Endothelial cell of umbilical vein (primary cell): ENCODE results near the gene SLC26A3. TPM values are rescaled to one million over a fixed set of nuclear protein-coding genes. Genes with fewer than 3 reads are reported as not detected.

ENCODE experiments used
- BruUV-seq: library from RNA; stranded (reverse); fragments of 400-500 nt; replicated peaks from 2 replicates; lab custom pipeline; 2021; lab: Mats Ljungman, UMichigan
- CTCF ChIA-PET: fragments of 300-600, 350-600 bp; sonication (Branson Sonifier 250); formaldehyde crosslinking; loops from one replicate; lab custom pipeline; 2021; ENCODE audit warnings: antibody characterized with exemption, inconsistent platforms; lab: Charles Lee
- POLR2A ChIA-PET: fragments of 300-600, 350-600 bp; sonication (Branson Sonifier 250); formaldehyde crosslinking; loops from one replicate; lab custom pipeline; 2021; ENCODE audit warnings: antibody characterized with exemption, inconsistent platforms; lab: Charles Lee
- DNase-seq: peaks from one replicate; pipeline ENCODE4 v3.0.0-alpha.2; 2011; ENCODE audit warnings: low read depth, low spot score
- FAIRE-seq: peaks from 2 replicates; lab custom pipeline; 2011; peaks lifted over from hg19 to GRCh38; lab: Jason Lieb, UNC
- H2AFZ ChIP-seq: 2 replicates; pipeline ENCODE4 v1.6.0; 2012; ENCODE audit warnings: low read depth, low read length, control low read depth, inconsistent platforms
- H3K27ac ChIP-seq: 2 replicates; pipeline ENCODE4 v1.5.1; 2011; ENCODE audit warnings: low read depth, mild to moderate bottlenecking, control low read depth, low read length, moderate library complexity; ENCODE audit not compliant: insufficient read depth
- H3K27me3 ChIP-seq, 2 experiments: 2 replicates each; pipeline versions ENCODE4 v1.6.0 to v1.6.1; 2011; ENCODE audit warnings: low read length in 2 of 2, mixed read lengths in 1 of 2; ENCODE audit not compliant: control insufficient read depth in 2 of 2, insufficient read depth in 2 of 2
- H3K36me3 ChIP-seq, 2 experiments: 2 replicates in 1 of 2; 3 replicates in 1 of 2; pipeline ENCODE4 v1.5.1; 2011; ENCODE audit warnings: low read length in 2 of 2, mild to moderate bottlenecking in 1 of 2, moderate library complexity in 1 of 2; ENCODE audit not compliant: control insufficient read depth in 2 of 2, insufficient read depth in 2 of 2; ENCODE audit errors: extremely low read depth in 1 of 2
- H3K4me1 ChIP-seq: 3 replicates; pipeline ENCODE4 v1.5.1; 2011; ENCODE audit warnings: mild to moderate bottlenecking, low read length; ENCODE audit not compliant: control insufficient read depth, insufficient read depth; ENCODE audit errors: extremely low read depth
- H3K4me2 ChIP-seq: 2 replicates; pipeline ENCODE4 v1.6.1; 2011; ENCODE audit warnings: low read length, control low read depth, mixed read lengths; ENCODE audit not compliant: insufficient read depth
- H3K4me3 ChIP-seq, 3 experiments: fragments of 200-600 bp in 1 of 3; sonication (generic), shearing (Covaris generic) in 1 of 3; replicated peaks in 1 of 3; 2 replicates each; pipeline ENCODE4 v1.5.1; 2011 to 2016; ENCODE audit warnings: control low read depth in 3 of 3, low read length in 3 of 3, mild to moderate bottlenecking in 2 of 3, inconsistent platforms in 1 of 3, low read depth in 1 of 3, moderate library complexity in 1 of 3; ENCODE audit not compliant: insufficient read depth in 1 of 3
- H3K79me2 ChIP-seq: 2 replicates; pipeline ENCODE4 v1.6.0; 2012; ENCODE audit warnings: low read length, inconsistent platforms; ENCODE audit not compliant: control insufficient read depth, insufficient read depth
- H3K9ac ChIP-seq: replicated peaks from 2 replicates; pipeline ENCODE3; 2011; ENCODE audit warnings: low read length, control low read depth; ENCODE audit not compliant: insufficient read depth; ENCODE audit errors: extremely low read depth
- H3K9me1 ChIP-seq: replicated peaks from 3 replicates; pipeline ENCODE4 v1.6.0; 2011; ENCODE audit warnings: mild to moderate bottlenecking, low read length; ENCODE audit not compliant: control insufficient read depth, insufficient read depth; ENCODE audit errors: extremely low read depth
- H3K9me3 ChIP-seq: replicated peaks from 2 replicates; pipeline ENCODE4 v1.5.1; 2012; ENCODE audit warnings: low read length, inconsistent platforms; ENCODE audit not compliant: control insufficient read depth, insufficient read depth
- H4K20me1 ChIP-seq: replicated peaks from 2 replicates; pipeline ENCODE3; 2011; ENCODE audit warnings: mild to moderate bottlenecking, low read length; ENCODE audit not compliant: control insufficient read depth, insufficient read depth; ENCODE audit errors: extremely low read depth
- CTCF ChIP-seq, 2 donors: IDR thresholded peaks; 1 replicate in 1 of 2; 2 replicates in 1 of 2; pipeline ENCODE4 v1.5.1; 2011; ENCODE audit warnings: low read length in 2 of 2, mild to moderate bottlenecking in 2 of 2, moderate library complexity in 2 of 2, control low read depth in 1 of 2, inconsistent platforms in 1 of 2, low read depth in 1 of 2; ENCODE audit not compliant: insufficient read depth in 1 of 2; ENCODE audit errors: extremely low read depth in 1 of 2
- FOS ChIP-seq: IDR thresholded peaks from 2 replicates; pipeline ENCODE4 v1.6.1; 2011; ENCODE audit warnings: mild to moderate bottlenecking, low read length, moderate library complexity, borderline replicate concordance; ENCODE audit not compliant: insufficient read depth
- GATA2 ChIP-seq: IDR thresholded peaks from 2 replicates; pipeline ENCODE4 v1.7.0; 2011; ENCODE audit warnings: low read depth, mild to moderate bottlenecking, moderate library complexity, mixed read lengths, low read length; ENCODE audit not compliant: insufficient read length, insufficient read depth
- JUN ChIP-seq: IDR thresholded peaks from 2 replicates; pipeline ENCODE4 v1.6.1; 2011; ENCODE audit warnings: borderline replicate concordance, low read depth; ENCODE audit not compliant: insufficient read length, insufficient read depth
- MAX ChIP-seq: IDR thresholded peaks from 2 replicates; pipeline ENCODE4 v1.6.1; 2011; ENCODE audit not compliant: insufficient read depth, insufficient read length
- POLR2A ChIP-seq: IDR thresholded peaks from 2 replicates; pipeline ENCODE4 v1.6.1; 2012; ENCODE audit warnings: low read depth, mild to moderate bottlenecking, control low read depth, low read length
- POLR2AphosphoS5 ChIP-seq: IDR thresholded peaks from 2 replicates; pipeline ENCODE4 v1.6.1; 2012; ENCODE audit warnings: low read depth, mild to moderate bottlenecking, control low read depth, low read length, moderate library complexity; ENCODE audit not compliant: insufficient read depth
- dilution Hi-C: fragments of 300-500 bp; cut with MboI; formaldehyde crosslinking; loops from one replicate; pipeline ENCODE4 v1.15.0; 2019; ENCODE audit warnings: low sequenced_read_pairs; ENCODE audit not compliant: extremely low pct_ligation_motif_present
- intact Hi-C: fragments of 100-400 bp; cut with micrococcal nuclease; formaldehyde crosslinking; loops from one replicate; pipeline ENCODE4 v1.10.0; 2022
- polyA plus RNA-seq, 4 experiments: library from polyadenylated mRNA; depleted of rRNA in 3 of 4; stranded (reverse) in 3 of 4; unstranded in 1 of 4; fragments of >200 nt; gene quantifications; 2 replicates each; pipeline versions ENCODE4 v1.2.1 to v1.2.3, GENCODE V29; 2011 to 2012; ENCODE audit warnings: missing spikeins in 1 of 4
- total RNA-seq: library from RNA; stranded (reverse); gene quantifications from 2 replicates; pipeline ENCODE4 v1.2.3, GENCODE V29; 2021

Gene SLC26A3
- total and polyA plus RNA-seq, 2 donors (not counting 3 experiments of a cell fraction or from before 2014, with no cell fraction given), result not detected

GRCh38 chr7:107718456-107719193 is 84.4 kb downstream of the SLC26A3 start:
- FAIRE-seq (no peak), DNase-seq (no peak)
- H3K79me2 ChIP-seq, result no peaks in the 10 kb centered on the region
- intact Hi-C loops, result no loop called here
- H3K9ac ChIP-seq, result no peak overlapping the region
- H3K36me3 ChIP-seq, result no peaks in the 10 kb centered on the region
- H2AFZ ChIP-seq, result no peak overlapping the region
- TF ChIP-seq FOS (no peak), POLR2A (no peak), POLR2AphosphoS5 (no peak), MAX (no peak), GATA2 (no peak), JUN (no peak), CTCF (IDR thresholded peaks at IDR 0.05; ENCODE audit: extremely low read depth in 1 of 2, insufficient read depth in 1 of 2, low read depth in 1 of 2, low read length in 2 of 2) (no peak)
- no TSS peak for BruUV-seq
- no peaks in the 10 kb centered on the region for H3K27me3 ChIP-seq
- H3K4me1 ChIP-seq, result no peaks in the 10 kb centered on the region
- H3K9me1 ChIP-seq, result no peaks in the 10 kb centered on the region
- H3K9me3 ChIP-seq, result no peaks in the 10 kb centered on the region
- H3K4me2 ChIP-seq, result no peak overlapping the region
- H4K20me1 ChIP-seq, result no peaks in the 10 kb centered on the region
- no peak overlapping the region for H3K27ac ChIP-seq
- POLR2A ChIA-PET, result no interaction called here
- CTCF ChIA-PET, result interaction anchor here (1.1 kb wide), 1 partner anchor 156 kb away, joined by 3 read pairs; no protein-coding TSS in a partner anchor
- H3K4me3 ChIP-seq, result no peak overlapping the region
- dilution Hi-C loops, result no loop called here
